CD4-positive, alpha-beta T cell treated with Interferon alpha-2 for 1 hour (primary cell): ENCODE data around the gene RALGPS1.
A peak's percentile ranks its signal among the peaks of the same experiment; 100 is the strongest.

Source experiments
- DNase-seq, 2 donors: peaks; one replicate each; pipeline ENCODE4 v3.0.0-alpha.2; 2020 to 2022

The RALGPS1 gene

GRCh38 chr9:126906091-126906490 is 8.5 kb upstream of the RALGPS1 start:
- DNase-seq: no peak

- no peak for DNase-seq
These were observed 7.5 kb upstream of the RALGPS1 start for GRCh38 chr9:126907058-126907457.

GRCh38 chr9:126915281-126915816 is 767 bp downstream of the RALGPS1 start:
- DNase-seq: peak; percentile 52 to 69

- no peak for DNase-seq
These were observed 1.4 kb downstream of the RALGPS1 start for GRCh38 chr9:126915846-126916543.

- DNase-seq: no peak
These were observed 2.3 kb downstream of the RALGPS1 start for GRCh38 chr9:126916909-126917308.

GRCh38 chr9:126919193-126919592 is 4.6 kb downstream of the RALGPS1 start:
- no peak for DNase-seq

GRCh38 chr9:126925876-126926275 is 11.3 kb downstream of the RALGPS1 start:
- no peak for DNase-seq

GRCh38 chr9:126926364-126926763 is 11.8 kb downstream of the RALGPS1 start:
- DNase-seq: no peak

- no peak for DNase-seq
These were observed 12.8 kb downstream of the RALGPS1 start for GRCh38 chr9:126927419-126927818.

GRCh38 chr9:126932871-126933321 is 18.3 kb downstream of the RALGPS1 start:
- no peak for DNase-seq

GRCh38 chr9:126933334-126933980 is 18.9 kb downstream of the RALGPS1 start:
- no peak for DNase-seq

GRCh38 chr9:126934441-126934840 is 19.9 kb downstream of the RALGPS1 start:
- DNase-seq: no peak

GRCh38 chr9:126935630-126936029 is 21.0 kb downstream of the RALGPS1 start:
- no peak for DNase-seq

- DNase-seq: no peak
These were observed 22.9 kb downstream of the RALGPS1 start for GRCh38 chr9:126937444-126937843.

GRCh38 chr9:126938327-126938726 is 23.7 kb downstream of the RALGPS1 start:
- DNase-seq: no peak

- DNase-seq: no peak
These were observed 25.2 kb downstream of the RALGPS1 start for GRCh38 chr9:126939821-126940221.

- DNase-seq: no peak
These were observed 27.8 kb downstream of the RALGPS1 start for GRCh38 chr9:126942399-126942798.

- DNase-seq: no peak
These were observed 31.1 kb downstream of the RALGPS1 start for GRCh38 chr9:126945682-126946081.

GRCh38 chr9:126947529-126947928 is 32.9 kb downstream of the RALGPS1 start:
- DNase-seq: peak in 1 of 2 donors; percentile 6

- DNase-seq: no peak
These were observed 37.8 kb downstream of the RALGPS1 start for GRCh38 chr9:126952205-126952977.

GRCh38 chr9:126953041-126953809 is 38.6 kb downstream of the RALGPS1 start:
- DNase-seq: no peak

GRCh38 chr9:126955811-126956210 is 41.2 kb downstream of the RALGPS1 start:
- no peak for DNase-seq
